Keratinocyte (primary cell): ENCODE results near the gene POM121C. TPM values are rescaled to one million over a fixed set of nuclear protein-coding genes. Genes with fewer than 3 reads are reported as not detected.
"Not testable (repeated sequence)": the region's sequence is repeated elsewhere in the genome, so short reads cannot be mapped to it uniquely, and the experiment has no call there.

Experiments
- DNase-seq: peaks from one replicate; pipeline ENCODE4 v3.0.0-alpha.2; 2011; ENCODE audit warnings: low read depth, missing footprints, low spot score
- FAIRE-seq: peaks from 2 replicates; lab custom pipeline; 2011; peaks lifted over from hg19 to GRCh38; lab: Jason Lieb, UNC
- H2AFZ ChIP-seq: 2 replicates; pipeline ENCODE4 v1.6.0; 2012; ENCODE audit warnings: low read length, control low read depth, inconsistent platforms; ENCODE audit not compliant: control insufficient read depth
- H3K27ac ChIP-seq: 2 replicates; pipeline ENCODE4 v1.5.1; 2011; ENCODE audit warnings: low read length; ENCODE audit not compliant: control insufficient read depth, insufficient read depth
- H3K27me3 ChIP-seq: 3 replicates; pipeline ENCODE4 v1.6.0; 2011; ENCODE audit warnings: low read length; ENCODE audit not compliant: control insufficient read depth, insufficient read depth; ENCODE audit errors: extremely low read depth
- H3K36me3 ChIP-seq, 2 experiments: 2 replicates in 1 of 2; 3 replicates in 1 of 2; pipeline ENCODE4 v1.5.1; 2011; ENCODE audit warnings: low read length in 2 of 2, mild to moderate bottlenecking in 1 of 2; ENCODE audit not compliant: control insufficient read depth in 2 of 2, insufficient read depth in 2 of 2; ENCODE audit errors: extremely low read depth in 1 of 2
- H3K4me1 ChIP-seq: 3 replicates; pipeline ENCODE4 v1.5.1; 2011; ENCODE audit warnings: low read length; ENCODE audit not compliant: control insufficient read depth, insufficient read depth; ENCODE audit errors: extremely low read depth
- H3K4me2 ChIP-seq: 3 replicates; pipeline ENCODE4 v1.6.0; 2011; ENCODE audit warnings: low read depth, low read length; ENCODE audit not compliant: control insufficient read depth, insufficient read depth; ENCODE audit errors: extremely low read depth
- H3K4me3 ChIP-seq, 3 experiments: fragments of 200-600 bp in 1 of 3; sonication (generic) in 1 of 3; 2 replicates in 2 of 3; 3 replicates in 1 of 3; pipeline ENCODE4 v1.5.1; 2011 to 2016; ENCODE audit warnings: low read length in 3 of 3, mild to moderate bottlenecking in 3 of 3, control low read depth in 2 of 3, inconsistent platforms in 1 of 3, low read depth in 1 of 3, mixed read lengths in 1 of 3, mixed run types in 1 of 3, moderate library complexity in 1 of 3; ENCODE audit not compliant: control insufficient read depth in 2 of 3, insufficient read depth in 2 of 3; ENCODE audit errors: extremely low read depth in 1 of 3
- H3K79me2 ChIP-seq: 2 replicates; pipeline ENCODE4 v1.6.0; 2012; ENCODE audit warnings: low read length; ENCODE audit not compliant: control insufficient read depth, insufficient read depth
- H3K9ac ChIP-seq: 3 replicates; pipeline ENCODE4 v1.6.0; 2011; ENCODE audit warnings: low read length; ENCODE audit not compliant: control insufficient read depth, insufficient read depth; ENCODE audit errors: extremely low read depth
- H3K9me1 ChIP-seq: 3 replicates; pipeline ENCODE4 v1.6.0; 2011; ENCODE audit warnings: low read length; ENCODE audit not compliant: control insufficient read depth, insufficient read depth; ENCODE audit errors: extremely low read depth
- H3K9me3 ChIP-seq: 2 replicates; pipeline ENCODE4 v1.5.1; 2012; ENCODE audit warnings: low read depth, low read length; ENCODE audit not compliant: control insufficient read depth
- H4K20me1 ChIP-seq: 3 replicates; pipeline ENCODE4 v1.6.0; 2011; ENCODE audit warnings: low read length; ENCODE audit not compliant: control insufficient read depth, insufficient read depth; ENCODE audit errors: extremely low read depth
- CTCF ChIP-seq, 3 experiments: IDR thresholded peaks in 1 of 3; conservative IDR thresholded peaks in 1 of 3; optimal IDR thresholded peaks in 1 of 3; 2 replicates in 2 of 3; 3 replicates in 1 of 3; pipeline versions ENCODE3 to v1.5.1; 2011; ENCODE audit warnings: low read length in 3 of 3, mild to moderate bottlenecking in 3 of 3, moderate library complexity in 2 of 3, control low read depth in 1 of 3, inconsistent platforms in 1 of 3; ENCODE audit not compliant: insufficient read depth in 2 of 3; ENCODE audit errors: extremely low read depth in 1 of 3
- EZH2 ChIP-seq: IDR thresholded peaks from one replicate; pipeline ENCODE4 v1.6.1; 2012; ENCODE audit warnings: inconsistent platforms, mild to moderate bottlenecking, low read length, moderate library complexity
- dilution Hi-C: fragments of 300-500 bp; cut with MboI; formaldehyde crosslinking; loops from one replicate; pipeline ENCODE4 v1.7.0; 2020; ENCODE audit warnings: low sequenced_read_pairs; ENCODE audit not compliant: extremely low pct_ligation_motif_present
- polyA plus RNA-seq, 5 experiments: library from polyadenylated mRNA; depleted of rRNA in 3 of 5; stranded (reverse) in 3 of 5; stranded (forward) in 1 of 5; unstranded in 1 of 5; fragments of >200 nt; gene quantifications; 1 replicate in 1 of 5; 2 replicates in 3 of 5; 3 replicates in 1 of 5; pipeline versions ENCODE4 v1.2.1 to v1.2.3, GENCODE V29; 2011 to 2012; ENCODE audit warnings: missing spikeins in 2 of 5, low read depth in 1 of 5, low replicate concordance in 1 of 5

POM121C gene
- polyA plus RNA-seq, 1 donor (not counting 4 experiments of a cell fraction or from before 2014, with no cell fraction given) = 6.7 TPM

- Histone ChIP-seq H3K27me3 (no peaks in the 10 kb centered on the region), H3K27ac (no peak overlapping the region), H3K4me3 (no peak overlapping the region), H4K20me1 (no peaks in the 10 kb centered on the region), H3K36me3 (no peaks in the 10 kb centered on the region), H3K9me1 (no peaks in the 10 kb centered on the region), H2AFZ (no peak overlapping the region), H3K9me3 (no peaks in the 10 kb centered on the region), H3K4me2 (no peak overlapping the region), H3K4me1 (peaks cover 2% of the 10 kb centered on the region), H3K9ac (no peak overlapping the region), H3K79me2 (peaks cover 16% of the 10 kb centered on the region)
- TF ChIP-seq CTCF (optimal IDR thresholded peaks at IDR 0.05 in 1 of 3, IDR thresholded peaks at IDR 0.05 in 1 of 3, conservative IDR thresholded peaks at IDR 0.05 in 1 of 3; ENCODE audit: extremely low read depth in 1 of 3, insufficient read depth in 2 of 3, low read length in 3 of 3) (no peak), EZH2 (no peak)
- FAIRE-seq (no peak), DNase-seq (no peak)
- dilution Hi-C loops = no loop called here
Observed at GRCh38 chr7:75531359-75531821, 45.3 kb upstream of the POM121C start.

GRCh38 chr7:75527224-75527722 is 41.2 kb upstream of the POM121C start:
- H3K9me3 ChIP-seq, H4K20me1 ChIP-seq, FAIRE-seq, DNase-seq, H3K36me3 ChIP-seq, H3K4me1 ChIP-seq, H3K9me1 ChIP-seq, H3K27me3 ChIP-seq, dilution Hi-C loops: not testable (repeated sequence)
- Histone ChIP-seq H3K4me2 (peak overlapping the region; percentile 78), H2AFZ (peak overlapping the region; percentile 19), H3K9ac (peak overlapping the region; percentile 83), H3K4me3 (peak overlapping the region; percentile 76 to 92 (median 84)), H3K27ac (peak overlapping the region; percentile 69), H3K79me2 (peaks cover 31% of the 10 kb centered on the region)

GRCh38 chr7:75521727-75522126 is 35.6 kb upstream of the POM121C start:
- H4K20me1 ChIP-seq, H3K4me3 ChIP-seq, H2AFZ ChIP-seq, H3K9me1 ChIP-seq, H3K9ac ChIP-seq, H3K4me1 ChIP-seq, FAIRE-seq, H3K27ac ChIP-seq, H3K9me3 ChIP-seq, H3K36me3 ChIP-seq, H3K4me2 ChIP-seq, DNase-seq, dilution Hi-C loops, H3K27me3 ChIP-seq: not testable (repeated sequence)
- H3K79me2 ChIP-seq = peaks cover 37% of the 10 kb centered on the region

- H2AFZ ChIP-seq, H3K36me3 ChIP-seq, DNase-seq, H4K20me1 ChIP-seq, dilution Hi-C loops, H3K27me3 ChIP-seq, H3K9me3 ChIP-seq, H3K9me1 ChIP-seq, H3K4me1 ChIP-seq, H3K27ac ChIP-seq, H3K4me3 ChIP-seq, H3K9ac ChIP-seq, FAIRE-seq, H3K4me2 ChIP-seq: not testable (repeated sequence)
- peaks cover 21% of the 10 kb centered on the region for H3K79me2 ChIP-seq
Observed at GRCh38 chr7:75518842-75519241, 32.7 kb upstream of the POM121C start.
